Activated CD8-positive, alpha-beta memory T cell treated with anti-CD3 and anti-CD28 coated beads for 24 hours (primary cell): Measurements from ENCODE around the gene OR5I1.
"Not testable (repeated sequence)": the region's sequence is repeated elsewhere in the genome, so short reads cannot be mapped to it uniquely, and the experiment has no call there.

Experiments used
- DNase-seq: peaks from one replicate; pipeline ENCODE4 v3.0.0-alpha.2; 2020

Gene OR5I1

DNA sequence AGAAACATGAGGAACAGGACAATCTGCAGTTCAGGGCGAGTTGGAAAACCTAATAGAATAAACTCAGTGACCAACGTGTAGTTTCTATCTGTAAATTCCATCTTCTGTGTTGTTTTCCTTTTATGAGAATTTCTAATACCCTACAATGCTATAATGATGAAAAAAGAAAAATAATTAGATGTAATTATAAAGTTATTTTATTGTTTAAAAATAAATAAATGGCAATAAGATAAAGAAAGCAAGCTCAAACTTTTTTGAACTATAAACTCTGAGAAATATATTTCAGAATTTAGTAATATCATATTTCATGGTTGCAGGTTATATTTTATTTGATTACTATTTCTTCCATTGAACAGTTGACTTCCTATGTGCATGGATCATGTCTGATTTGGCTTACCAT lies at the start of gene OR5I1:
Gene OR5I1, minus strand, starts transcription at position 101 of the 400 bp plus-strand sequence. Its CDS starts 0 bp downstream, at position 101.
- no peak for DNase-seq

DNA sequence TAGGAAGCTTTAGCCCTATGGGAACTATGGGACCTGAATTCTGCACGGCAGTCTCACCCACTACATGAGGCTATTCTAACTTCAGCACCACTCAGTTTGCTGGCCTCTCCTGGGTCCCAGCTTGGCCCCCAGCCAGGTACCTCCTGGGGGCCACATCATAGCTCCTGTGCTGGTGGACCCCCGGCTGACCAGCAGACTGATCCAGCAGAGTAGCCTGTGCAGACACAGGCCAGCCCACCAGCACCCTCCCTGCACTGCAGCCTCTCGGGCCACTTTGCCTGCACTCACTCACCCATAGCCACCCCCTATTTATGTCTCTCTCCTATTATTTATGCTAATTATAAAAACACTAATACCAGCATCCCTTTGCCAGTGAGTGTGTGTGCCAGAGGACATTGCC lies 34.7 kb upstream of the OR5I1 start:
- DNase-seq, result no peak

DNA sequence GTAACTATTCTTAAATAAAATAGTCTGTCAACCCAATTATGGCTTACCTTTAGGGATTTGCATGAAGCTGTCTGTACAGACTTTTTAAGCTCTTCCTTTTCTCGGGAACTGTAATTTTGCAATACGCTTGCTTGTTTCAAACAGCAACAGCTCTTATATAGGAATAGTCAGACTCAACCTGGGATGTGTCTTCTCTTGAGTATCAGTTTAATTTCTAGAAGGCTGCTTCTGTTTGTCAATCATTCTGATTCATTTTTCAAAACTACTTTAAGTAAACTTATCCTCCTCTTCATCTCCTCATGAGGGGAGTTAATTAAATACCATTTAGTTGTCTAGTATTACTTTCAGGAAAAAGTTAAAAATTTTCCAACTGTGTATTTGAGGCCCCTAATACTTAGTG lies 33.6 kb upstream of the OR5I1 start, which contains the start of gene OR10AG1:
Gene OR10AG1, minus strand, starts transcription at position 101 of the 400 bp plus-strand sequence. Its CDS starts 38 bp downstream, at position 63.
- no peak for DNase-seq

DNA sequence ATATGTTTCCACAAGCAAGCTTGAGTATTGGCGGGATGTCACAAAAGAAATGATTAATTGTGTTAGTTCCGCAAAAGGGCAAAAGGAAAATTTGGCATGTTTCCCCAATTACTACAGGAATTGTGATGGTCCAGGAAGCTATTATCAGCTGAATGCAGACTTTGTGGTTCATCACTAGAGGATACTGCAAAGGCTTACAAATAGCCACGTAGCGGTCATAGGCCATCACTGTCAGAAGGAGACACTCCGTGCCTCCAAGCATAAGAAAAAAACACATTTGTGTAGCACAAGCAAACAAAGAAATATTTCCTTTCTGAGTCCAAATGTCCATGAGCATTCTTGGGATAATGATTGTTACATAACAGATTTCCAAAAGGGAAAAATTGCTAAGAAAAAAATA lies 31.7 kb upstream of the OR5I1 start:
- no peak for DNase-seq

DNA sequence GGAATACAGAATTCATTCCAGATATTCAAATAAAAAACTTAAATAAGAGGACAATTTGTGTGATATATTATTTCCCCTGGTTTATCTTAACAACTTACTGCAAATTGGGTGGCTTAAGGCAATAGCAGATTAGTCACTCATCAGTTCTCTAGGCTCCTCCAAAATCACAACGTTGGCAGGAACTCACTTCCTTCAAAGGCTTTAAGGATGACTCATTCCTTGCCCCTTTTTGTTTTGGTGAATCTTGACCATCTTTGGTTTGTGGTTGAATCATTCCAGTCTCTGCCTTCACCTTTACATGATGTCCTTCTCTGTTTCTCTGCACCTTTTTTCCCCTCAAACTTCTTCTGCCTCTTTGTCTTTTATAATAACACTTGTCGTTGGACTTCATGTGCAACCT lies 30.2 kb upstream of the OR5I1 start:
- DNase-seq, result no peak

DNA sequence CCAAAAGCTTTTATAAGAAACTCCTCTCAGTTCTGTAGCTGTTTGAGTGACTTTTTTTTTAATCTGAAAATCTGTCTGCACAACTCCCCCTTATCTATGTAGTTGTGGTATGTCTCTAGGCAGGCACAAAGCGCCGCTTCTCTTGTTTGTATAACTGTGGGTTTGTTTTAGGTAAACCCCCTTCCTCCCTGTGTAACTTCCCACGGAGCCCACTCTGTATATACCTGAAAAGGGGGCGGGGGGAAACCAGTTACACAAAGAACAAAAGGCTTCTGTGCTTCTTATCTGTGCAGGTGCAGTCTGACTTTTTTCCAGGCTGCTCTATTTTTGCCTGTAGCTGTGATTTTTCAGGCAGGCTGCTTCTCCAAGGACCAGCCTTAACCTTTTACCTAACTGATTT lies 20.3 kb upstream of the OR5I1 start:
- DNase-seq, result no peak

DNA sequence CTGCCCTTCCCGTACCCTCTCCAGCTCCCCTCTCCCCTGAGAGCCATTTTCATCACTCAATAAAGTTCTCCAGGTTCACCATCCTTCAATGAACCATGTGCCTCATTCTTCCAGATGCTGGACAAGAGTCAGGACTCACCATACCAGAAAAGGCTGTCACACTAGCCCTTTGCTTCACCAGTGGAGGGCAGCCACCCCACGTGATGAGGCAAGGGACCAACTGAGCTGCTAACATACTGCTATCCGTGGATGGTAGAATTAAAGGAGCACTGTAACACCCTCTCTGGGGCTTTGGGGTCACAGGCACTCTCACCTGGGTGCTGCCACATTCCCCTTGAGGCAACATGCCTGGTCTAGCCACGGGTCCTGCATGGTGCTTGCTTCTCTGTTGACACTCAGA lies 13.1 kb upstream of the OR5I1 start:
- DNase-seq, result no peak

DNA sequence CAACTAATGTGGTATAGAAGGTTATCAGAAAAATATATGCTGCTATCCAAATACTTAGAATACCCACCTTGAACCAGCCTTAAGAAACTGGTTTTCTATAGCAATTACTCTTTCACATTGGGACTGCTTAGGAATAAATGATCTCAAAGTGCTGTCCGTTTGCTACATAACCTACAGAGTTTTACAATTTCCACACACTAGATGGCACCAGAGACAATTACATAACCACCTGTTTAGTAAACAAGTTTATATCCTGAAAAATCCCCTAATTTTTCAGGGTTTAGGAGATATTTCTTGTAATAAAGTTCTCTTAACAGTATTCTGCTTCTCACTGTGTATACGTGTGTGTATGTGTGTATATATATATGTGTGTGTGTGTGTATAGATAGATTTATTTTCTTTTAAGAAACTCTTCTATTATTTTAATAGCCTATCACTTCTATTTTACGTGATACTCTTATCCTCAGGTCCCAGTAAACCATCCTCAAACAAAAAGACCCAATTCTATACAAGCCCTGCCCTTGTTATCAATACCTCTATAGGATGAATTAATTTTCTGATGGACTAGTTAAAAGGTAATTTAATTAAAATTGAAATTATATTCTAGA lies 6.7 kb upstream of the OR5I1 start:
- DNase-seq, result no peak

DNA sequence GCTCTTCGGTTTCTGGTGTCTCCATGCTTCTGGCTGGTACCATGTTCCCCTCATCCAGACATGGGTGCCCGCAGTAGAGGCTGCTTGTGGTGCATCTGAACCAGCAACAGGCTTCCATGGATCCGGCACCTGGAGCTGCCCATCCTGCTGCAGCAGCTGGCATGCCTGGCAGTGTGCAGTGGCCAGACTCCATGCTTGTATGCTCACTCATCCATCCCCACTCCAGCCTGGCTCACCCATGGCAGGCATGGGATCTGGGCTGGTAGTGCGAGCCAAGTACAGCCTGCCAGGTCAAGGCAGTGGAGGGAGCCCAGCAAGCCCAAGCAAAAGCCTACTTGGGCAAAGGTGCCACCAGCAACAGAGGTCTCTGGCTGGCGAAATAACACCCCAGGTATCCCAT lies 15.7 kb downstream of the OR5I1 start:
- DNase-seq, result no peak

DNA sequence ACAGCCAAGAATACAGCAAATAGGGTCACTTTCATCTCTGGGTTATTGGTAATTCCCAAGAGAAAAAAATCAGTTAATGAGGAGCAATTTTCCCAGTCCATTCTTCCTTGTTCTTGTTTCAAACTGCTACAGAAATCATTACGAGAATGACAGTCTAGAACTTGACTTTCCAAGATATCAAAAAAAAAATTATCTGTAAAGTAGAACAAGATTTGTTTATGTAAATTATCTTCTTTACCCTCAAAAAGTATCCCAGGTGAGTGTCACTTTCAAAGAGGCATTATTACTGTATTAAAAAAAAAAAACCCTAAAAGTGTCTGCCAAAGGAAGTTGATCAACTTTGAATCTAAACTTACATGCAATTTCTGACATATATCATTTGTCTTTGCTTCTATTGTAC lies 21.7 kb downstream of the OR5I1 start, which contains the start of gene OR5W2:
Gene OR5W2, minus strand, starts transcription at position 101 of the 400 bp plus-strand sequence. Its CDS starts 0 bp downstream, at position 101.
- no peak for DNase-seq

DNA sequence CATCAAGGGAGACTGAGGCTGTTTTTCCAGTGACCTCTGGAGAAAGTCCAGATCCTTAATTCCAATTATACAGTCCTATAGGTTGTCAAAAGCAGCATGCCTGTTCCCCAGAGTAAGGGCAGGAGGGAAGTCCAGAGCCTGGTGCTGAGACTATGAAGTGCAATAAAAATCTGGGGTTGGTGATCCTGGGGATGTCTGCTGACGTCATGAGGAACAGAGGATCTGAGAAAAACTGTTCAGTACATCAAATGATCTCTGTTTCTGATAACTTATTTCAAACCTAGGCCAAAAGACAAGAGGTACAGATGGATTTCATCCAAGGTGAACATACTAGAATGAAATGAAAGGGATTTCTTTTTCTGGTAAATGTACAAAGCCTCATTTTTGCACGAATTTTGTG lies 33.9 kb downstream of the OR5I1 start:
- DNase-seq, result no peak

DNA sequence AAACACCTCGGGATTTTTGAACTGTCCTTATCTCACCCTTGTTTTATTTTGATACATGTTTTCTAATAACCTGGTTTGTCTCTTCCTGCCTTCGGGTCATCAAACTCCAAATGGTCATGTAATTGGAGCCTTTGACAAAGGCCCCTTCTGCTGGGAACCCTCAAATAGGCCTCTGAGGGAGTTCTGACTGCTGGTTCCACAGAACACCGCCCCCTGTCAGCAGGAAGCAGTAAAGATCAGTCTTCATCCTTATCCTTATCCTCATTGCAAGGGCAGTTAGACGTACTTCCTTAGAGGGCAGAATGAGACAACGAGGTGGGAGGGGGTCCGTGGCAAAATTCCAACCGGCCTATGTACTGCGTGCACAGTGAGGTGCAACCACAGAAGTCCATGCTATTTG lies 41.0 kb downstream of the OR5I1 start:
- no peak for DNase-seq

DNA sequence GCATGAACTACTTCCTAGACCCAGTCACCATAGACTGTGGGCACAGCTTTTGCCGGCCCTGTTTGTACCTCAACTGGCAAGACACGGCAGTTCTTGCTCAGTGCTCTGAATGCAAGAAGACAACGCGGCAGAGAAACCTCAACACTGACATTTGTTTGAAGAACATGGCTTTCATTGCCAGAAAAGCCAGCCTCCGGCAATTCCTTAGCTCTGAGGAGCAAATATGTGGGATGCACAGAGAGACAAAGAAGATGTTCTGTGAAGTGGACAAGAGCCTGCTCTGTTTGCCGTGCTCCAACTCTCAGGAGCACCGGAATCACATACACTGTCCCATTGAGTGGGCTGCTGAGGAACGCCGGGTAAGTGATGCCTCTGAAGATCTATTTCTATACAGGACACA lies 50.7 kb downstream of the OR5I1 start:
- DNase-seq, result not testable (repeated sequence)
